DLD1 (cell line): ENCODE results near the gene THOC2.
"Not testable (repeated sequence)": the region's sequence is repeated elsewhere in the genome, so short reads cannot be mapped to it uniquely, and the experiment has no call there.

Experiments used
- in situ Hi-C: cut with HindIII; loops from 2 replicates; pipeline ENCODE4 v1.10.0; 2017; ENCODE audit warnings: low sequenced_read_pairs

The THOC2 gene

DNA sequence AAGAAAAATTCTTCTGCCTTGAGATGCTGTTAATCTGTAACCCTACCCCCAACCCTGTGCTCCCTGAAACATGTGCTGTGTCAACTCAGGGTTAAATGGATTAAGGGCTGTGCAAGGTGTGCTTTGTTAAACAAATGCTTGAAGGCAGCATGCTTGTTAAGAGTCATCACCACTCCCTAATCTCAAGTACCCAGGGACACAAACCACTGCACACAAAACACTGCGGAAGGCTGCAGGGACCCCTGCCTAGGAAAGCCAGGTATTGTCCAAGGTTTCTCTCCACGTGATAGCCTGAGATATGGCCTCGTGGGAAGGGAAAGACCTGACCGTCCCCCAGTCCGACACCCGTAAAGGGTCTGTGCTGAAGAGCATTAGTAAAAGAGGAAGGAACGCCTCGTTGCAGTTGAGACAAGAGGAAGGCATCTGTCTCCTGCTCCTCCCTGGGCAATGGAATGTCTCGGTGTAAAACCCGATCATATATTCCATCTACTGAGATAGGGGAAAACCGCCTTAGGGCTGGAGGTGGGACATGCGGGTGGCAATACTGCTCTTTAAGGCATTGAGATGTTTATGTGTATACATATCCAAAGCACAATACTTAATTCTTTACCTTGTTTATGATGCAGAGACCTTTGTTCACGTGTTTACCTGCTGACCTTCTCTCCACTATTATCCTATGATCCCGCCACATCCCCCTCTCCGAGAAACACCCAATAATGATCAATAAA, 53.0 kb downstream of the THOC2 start:
- in situ Hi-C loops, result not testable (repeated sequence)

DNA sequence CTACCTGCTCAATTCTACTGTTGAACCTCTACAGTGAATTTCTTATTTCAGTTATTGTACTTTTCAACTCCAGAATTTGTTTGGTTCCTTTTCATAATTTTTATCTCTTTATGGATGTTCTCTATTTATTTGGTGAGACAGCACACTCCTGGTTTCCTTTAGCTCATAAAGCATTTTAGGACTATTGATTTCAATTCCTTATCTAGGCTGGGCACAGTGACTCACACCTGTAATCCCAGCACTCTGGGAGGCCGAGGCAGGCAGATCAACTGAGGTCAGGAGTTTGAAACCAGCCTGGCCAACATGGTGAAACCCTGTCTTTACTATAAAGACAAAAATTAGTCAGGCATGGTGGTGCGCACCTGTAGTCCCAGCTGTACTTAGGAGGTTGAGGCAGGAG, 57.7 kb downstream of the THOC2 start:
- in situ Hi-C loops, result no loop called here

DNA sequence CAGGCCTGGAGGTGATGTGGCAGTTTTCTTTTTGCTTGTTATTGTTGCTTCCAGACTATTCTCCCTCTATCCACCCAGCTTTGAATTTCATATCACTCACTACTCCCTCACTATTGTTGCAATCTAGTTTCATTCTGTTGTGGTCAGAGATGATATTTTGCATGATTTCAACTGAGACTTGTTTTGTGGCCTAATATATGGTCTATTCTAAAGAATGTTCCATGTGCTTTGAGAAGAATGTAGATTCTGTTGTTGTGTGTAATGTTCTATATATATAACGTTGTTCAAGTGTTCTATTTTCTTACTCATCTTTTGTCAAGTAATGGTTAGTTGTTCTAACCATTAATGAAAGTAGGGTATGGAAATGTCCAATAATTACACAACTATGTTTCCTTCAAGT, 59.0 kb downstream of the THOC2 start:
- in situ Hi-C loops, result no loop called here

DNA sequence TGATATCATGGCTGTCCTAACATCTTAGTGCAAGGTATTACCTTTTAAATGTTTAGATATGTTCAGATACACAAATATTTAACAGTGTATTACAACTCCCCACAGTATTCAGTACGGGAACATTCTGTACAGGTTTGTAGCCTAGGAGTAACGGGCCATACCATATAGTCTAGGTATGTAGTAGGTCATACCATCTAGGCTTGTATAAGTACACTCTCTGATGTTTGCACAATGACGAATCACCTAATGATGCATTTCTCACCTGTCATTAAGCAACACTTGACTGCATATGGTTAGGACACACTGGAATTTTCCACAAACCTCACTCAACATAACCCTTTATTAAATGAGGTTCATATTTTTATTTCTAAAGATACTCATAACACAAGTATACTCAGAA, 67.7 kb downstream of the THOC2 start:
- in situ Hi-C loops, result no loop called here

DNA sequence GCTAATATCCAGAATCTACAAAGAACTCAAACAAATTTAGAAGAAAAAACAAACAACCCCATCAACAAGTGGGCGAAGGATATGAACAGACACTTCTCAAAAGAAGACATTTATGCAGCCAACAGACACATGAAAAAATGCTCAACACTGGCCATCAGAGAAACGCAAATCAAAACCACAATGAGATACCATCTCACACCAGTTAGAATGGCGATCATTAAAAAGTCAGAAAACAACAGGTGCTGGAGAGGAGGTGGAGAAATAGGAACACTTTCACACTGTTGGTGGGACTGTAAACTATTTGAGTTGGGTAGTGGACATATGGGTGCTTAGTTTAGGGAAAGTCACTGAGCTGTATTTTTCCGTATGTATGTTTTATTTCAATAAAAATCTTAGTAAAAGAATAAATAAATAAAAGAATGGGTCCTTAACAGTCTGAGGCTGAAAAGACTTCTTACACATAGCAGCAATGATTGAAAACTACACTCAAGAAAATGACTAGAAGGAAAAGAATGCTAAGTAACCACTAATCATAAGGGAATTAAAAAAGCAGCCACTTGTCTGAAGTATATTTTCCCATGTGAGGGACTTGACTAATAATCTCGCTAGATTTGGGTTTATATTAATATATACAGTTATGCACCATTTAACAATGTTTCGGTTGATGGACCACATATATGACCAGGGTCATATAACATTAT, 68.2 kb downstream of the THOC2 start:
- in situ Hi-C loops, result not testable (repeated sequence)

DNA sequence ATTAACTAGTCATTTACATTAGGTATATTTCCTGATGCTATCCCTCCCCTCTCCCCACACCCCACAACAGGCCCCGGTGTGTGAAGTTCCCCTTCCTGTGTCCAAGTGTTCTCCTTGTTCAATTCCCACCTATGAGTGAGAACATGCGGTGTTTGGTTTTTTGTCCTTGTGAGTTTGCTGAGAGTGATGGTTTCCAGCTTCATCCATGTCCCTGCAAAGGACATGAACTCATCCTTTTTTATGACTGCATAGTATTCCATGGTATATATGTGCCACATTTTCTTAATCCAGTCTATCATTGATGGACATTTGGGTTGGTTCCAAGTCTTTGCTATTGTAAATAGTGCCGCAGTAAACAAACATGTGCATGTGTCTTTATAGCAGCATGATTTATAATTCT, 69.1 kb downstream of the THOC2 start:
- in situ Hi-C loops, result not testable (repeated sequence)

DNA sequence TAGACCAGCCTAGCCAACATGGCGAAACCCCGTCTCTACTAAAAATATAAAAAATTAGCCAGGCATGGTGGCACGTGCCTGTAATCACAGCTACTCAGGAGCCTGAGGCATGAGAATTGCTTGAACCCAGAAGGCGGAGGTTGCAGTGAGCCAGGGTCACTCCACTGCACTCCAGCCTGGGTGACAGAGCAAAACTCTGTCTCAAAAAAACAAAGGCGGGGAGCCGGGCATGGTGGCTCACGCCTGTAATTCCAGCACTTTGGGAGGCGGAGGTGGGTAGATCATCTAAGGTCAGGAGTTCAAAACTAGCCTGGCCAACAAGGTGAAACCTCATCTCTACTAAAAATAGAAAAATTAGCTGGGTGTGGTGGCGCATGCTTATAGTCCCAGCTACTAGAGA, 76.3 kb downstream of the THOC2 start:
- in situ Hi-C loops, result not testable (repeated sequence)

DNA sequence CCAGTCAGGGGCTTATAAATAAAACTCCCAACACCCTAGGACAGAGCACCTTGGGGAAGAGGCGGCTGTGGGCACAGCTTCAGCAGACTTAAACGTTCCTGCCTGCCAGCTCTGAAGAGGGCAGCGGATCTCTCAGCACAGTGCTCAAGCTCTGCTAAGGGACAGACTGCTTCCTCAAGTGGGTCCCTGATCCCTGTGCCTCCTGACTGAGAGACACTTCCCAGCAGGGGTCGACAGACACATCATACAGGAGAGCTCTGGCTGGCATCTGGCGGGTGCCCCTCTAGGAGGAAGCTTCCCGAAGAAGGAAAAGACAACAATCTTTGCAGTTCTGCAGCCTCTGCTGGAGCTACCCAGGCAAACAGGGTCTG, 84.1 kb downstream of the THOC2 start:
- in situ Hi-C loops, result not testable (repeated sequence)

DNA sequence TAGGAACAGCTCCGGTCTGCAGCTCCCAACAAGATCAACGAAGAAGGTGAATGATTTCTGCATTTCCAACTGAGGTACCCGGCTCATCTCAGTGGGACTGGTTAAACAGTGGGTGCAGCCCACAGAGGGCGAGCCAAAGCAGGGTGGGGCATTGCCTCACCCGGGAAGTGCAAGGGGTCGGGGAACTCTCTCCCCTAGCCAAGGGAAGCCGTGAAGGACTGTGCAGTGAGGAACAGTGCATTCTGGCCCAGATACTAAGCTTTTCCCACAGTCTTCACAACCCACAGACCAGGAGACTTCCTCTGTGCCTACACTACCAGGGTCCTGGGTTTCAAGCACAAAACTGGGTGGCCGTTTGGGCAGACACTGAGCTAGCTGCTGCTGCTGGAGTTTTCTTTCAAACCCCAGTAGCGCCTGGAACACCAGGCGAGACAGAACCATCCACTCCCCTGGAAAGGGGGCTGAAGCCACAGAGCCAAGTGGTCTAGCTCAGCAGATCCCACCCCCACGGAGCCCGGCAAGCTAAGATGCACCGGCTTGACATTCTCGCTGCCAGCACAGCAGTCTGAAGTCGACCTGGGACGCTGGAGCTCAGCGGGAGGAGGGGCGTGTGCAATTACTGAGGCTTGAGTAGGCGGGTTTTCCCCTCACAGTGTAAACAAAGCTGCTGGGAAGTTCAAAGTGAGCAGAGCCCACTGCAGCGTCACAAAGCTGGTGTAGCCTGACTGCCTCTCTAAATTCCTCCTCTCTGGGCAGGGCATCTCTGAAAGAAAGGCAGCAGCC, 84.6 kb downstream of the THOC2 start:
- in situ Hi-C loops, result no loop called here

DNA sequence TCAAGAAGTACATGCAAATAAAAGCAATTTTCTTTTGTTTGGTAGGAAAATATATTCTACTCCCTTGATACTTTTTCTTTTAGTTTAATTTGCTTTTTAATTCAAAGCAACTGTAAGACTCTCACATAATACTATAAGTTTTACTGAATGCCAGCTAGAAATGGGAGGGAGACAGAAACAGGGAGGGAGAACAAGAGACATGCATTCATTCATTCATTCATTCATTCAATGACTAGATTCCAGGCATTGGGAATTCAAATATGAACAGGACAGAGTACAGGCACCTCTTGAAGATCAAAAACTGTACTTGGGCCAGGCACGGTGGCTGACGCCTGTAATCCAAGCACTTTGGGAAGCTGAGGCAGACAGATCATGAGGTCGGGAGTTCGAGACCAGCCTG, 85.6 kb downstream of the THOC2 start:
- in situ Hi-C loops, result no loop called here

DNA sequence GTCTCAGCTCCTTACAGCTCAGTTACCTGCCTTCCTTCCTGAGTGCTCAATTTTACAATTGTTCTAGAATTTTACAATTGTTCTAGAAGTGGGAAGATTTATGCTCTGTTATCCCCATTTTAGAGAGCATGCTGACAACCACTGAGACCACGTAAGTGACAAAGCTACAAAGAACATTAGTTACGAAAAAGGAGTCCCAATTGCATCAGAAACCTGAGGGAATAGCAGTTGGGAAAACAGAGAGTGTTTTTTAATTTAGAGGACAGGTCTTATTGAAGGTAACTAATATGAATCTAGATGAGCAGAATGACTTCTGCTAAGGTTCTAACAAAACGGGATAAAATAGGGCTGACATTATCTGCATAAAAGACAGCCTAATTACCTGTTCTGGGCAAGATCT, 103.3 kb downstream of the THOC2 start:
- in situ Hi-C loops, result no loop called here

DNA sequence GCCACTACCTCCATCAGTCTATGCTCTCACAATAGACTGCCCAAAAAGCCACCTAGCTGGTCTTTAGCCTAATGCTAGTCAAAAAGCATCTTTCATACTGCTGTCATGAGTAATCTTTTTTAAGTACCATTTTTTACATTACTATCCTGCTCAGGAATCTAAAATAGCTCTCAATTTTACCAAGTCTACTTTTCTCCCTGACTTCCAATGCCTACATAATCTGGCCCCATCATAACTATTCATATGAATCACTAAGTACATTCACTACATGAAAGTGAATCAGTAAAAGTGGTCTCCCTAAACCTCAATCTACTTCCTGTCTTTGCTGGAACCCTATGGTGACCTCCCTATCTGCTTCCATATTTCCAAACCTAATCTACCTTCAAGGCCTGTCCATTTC, 105.9 kb downstream of the THOC2 start:
- in situ Hi-C loops, result no loop called here

DNA sequence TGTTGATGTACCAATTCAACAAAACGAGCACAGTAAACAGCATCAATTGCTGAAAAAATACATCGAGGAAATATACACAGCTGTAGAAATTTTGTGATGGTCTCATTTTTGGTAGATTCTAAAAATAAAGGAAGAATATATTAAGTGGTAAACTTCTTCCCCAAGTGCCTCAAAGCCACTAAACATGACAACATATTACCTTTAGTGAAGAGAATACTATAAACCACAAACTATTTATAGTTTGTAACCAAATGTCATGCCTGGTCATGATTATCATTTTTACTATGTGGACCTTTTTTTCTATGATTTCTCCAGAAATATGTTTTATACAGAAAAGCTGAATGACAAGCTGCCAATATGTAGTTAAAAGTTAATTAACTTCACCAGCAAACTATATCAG, 106.9 kb downstream of the THOC2 start:
- in situ Hi-C loops, result no loop called here

DNA sequence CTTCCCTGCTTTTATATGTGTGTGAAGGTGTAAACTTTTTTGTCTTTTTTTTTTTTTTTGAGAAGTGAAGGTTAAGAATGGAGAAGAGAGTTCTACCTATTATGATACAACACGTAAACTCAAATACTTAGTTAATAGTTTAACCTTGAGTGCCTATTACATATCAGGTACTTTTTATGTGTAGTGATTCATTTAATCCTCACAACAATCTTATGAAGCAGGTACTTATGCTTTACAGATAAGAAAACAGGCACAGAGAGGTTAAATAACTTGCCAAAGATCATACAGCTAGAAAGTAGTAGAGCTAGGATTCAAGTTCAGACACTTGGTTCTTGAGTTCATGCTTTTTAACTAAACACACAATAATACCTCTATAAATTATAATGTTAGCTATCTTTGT, 107.4 kb downstream of the THOC2 start:
- in situ Hi-C loops, result no loop called here

DNA sequence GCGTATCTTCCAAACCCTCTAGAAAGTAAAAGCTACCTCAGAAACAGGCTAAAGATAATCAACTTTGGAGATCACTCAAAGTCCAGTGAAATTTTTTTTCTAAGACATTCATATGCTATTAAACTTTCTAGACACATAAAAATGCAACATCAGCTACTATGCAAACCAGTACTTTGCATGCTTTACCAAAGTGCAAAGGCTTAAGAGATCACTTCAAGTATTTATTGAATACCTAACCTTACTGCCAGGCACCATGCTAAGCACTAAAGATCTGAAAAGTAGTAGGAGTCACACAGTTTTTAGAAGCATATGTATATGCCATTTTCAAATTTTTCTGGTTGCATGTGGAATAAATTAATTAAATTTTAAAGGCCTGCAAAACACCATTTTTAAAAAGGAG, 115.8 kb downstream of the THOC2 start:
- in situ Hi-C loops, result no loop called here

DNA sequence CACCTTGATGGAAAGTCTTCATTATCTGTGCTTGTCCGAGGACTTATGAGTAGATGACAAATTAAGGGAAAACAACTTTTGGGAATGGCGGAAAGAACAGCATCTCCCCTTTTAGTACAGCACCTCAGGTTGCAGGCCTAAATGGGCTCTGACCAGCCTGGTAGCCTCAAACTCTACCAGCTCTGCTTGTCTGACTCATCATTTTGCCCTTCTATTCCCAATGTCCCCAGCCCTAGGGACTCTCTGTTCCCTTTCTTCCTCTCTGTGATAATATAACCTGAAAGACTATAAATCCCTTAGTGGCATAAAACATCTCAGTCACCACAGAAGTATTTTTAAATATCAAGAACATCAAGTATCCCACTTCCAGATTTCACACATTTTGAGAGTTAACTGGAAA, 121.9 kb downstream of the THOC2 start:
- in situ Hi-C loops, result no loop called here

DNA sequence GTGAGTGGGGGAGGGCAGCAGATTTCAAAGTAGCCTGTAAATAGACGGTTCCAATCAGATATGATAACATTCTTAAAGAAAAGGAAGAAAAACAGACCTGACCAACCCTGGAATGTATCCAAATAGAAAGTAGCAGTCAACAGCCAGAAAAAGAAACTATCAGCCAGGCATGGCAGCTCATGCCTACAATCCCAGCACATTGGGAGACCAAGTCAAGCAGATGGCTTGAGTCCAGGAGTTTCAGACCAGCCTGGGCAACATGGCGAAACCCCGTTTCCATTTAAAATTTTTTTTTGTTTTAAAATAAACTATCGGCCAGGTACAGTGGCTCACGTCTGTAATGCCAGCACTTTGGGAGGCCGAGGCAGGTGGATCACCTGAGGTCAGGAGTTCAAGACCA, 125.0 kb downstream of the THOC2 start:
- in situ Hi-C loops, result no loop called here

DNA sequence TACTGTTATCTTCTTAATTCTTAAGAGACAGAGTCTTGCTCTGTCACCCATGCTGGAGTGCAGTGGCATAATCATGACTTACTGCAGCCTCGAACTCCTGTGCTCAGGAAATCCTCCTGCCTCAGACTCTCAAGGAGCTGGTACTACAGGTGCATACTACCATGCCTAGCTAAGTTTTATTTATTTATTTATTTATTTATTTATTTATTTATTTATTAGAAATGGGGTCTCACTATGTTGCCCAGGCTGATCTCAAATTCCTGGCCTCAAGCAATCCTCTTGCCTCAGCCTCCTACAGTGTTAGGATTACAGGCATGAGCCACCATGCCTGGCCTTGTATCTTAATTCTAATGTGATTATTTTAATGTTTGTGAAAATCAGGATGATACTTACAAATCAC, 125.6 kb downstream of the THOC2 start:
- in situ Hi-C loops, result no loop called here

DNA sequence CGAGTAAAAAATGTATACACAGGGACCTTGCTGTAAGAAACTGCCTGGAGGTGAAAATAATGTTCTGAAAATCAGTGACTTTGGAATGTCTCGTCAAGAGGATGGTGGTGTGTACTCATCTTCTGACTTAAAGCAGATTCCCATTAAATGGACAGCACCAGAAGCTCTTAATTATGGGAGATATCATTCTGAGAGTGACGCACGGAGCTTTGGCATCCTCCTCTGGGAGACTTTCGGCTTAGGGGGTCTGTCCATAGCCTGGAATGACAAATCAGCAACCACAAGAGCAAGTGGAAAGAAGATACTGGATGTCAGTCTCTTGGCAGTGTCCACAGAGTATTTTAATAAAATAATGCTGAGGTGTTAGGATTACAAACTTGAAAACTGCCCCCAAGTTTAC, 129.4 kb downstream of the THOC2 start:
- in situ Hi-C loops, result no loop called here

DNA sequence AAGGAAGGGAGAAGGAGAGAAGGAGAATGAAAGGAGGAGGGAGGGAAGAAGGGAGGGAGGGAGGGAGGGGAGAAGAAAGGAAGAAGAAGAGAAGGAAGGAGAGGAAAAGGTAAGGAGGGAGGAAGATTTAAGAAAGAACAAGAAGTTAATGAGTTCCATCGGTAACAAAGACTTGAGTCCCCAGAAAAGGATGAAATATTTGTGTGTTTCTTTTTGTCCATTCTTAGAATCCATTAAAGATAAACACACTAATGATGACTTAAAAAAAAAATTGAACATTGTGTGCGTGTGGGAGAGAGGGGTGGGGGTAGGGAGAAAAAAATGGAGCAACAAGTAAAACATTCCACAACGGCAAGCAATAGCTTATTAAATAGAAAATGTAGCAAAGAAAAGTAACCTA, 131.4 kb downstream of the THOC2 start:
- in situ Hi-C loops, result no loop called here

DNA sequence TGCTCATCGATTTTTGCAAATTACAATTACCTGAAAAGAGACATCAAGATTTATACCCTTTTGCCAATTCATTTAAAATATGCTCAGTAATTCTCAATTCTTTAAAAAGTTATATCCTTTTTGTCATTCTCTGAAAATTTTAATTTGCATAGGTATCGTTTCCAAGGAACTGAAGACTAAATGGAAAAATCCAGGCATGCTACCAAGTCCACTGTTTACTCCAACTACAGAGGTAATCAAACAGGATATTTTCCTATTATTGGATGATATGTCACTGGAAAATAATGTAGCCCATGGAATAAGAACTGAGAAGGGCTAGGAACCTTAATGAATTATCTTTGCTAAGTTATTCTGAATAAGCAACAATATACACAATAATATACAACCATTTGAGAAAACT, 132.7 kb downstream of the THOC2 start:
- in situ Hi-C loops, result no loop called here

DNA sequence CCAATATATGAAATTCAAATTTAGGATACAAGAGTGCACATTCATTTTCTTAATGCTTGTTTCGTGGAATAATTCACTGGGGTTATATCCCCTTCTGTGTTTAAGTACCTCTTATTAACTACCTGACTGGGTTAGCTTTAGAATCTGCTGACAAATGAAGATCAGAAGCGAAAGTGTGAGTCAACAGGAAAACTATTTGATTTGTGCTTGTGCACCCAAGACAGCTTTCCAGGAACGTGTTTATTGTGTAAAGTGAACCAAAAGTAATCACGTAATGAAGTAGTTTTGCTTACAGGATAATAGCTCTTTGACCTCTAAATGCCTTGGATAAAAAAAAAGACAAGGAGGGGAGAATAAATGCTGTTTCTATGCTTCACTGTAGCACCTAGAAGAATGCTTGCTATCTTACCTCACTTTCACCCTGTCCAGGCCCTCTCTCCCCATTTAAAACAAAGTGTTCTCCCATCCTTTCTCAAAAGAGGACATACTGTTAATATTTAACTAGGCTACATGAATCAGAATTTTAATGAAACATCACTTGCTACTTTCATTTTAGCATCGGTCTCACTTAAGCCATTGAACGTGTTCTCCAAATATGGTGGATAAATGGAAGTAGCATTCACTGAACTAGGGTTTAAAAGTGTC, 141.9 kb downstream of the THOC2 start:
- in situ Hi-C loops, result no loop called here
